Measurements from ENCODE around the gene C10orf90. TPM values are rescaled to one million over a fixed set of nuclear protein-coding genes. Genes with fewer than 3 reads are reported as not detected.

C10orf90 gene
- total RNA-seq, 4 donors from 2014 or later: 2.7 to 5.8 (median 4.0) TPM

- intact Hi-C loops (cut with DNase I; ENCODE audit: low total_unique reads): no loop called here
- TF ChIP-seq POLR2A (IDR thresholded peaks at IDR 0.05) (no peak), CTCF (IDR thresholded peaks at IDR 0.05) (no peak)
- no peak for DNase-seq (ENCODE audit: low spot score in 2 of 2)
- no peak overlapping the region for H3K4me3 ChIP-seq (ENCODE audit: low read depth, poor library complexity, severe bottlenecking)
- WGBS, 2 donors: 76 to 83% methylated on average over 10 of the region's 10 CpGs
Measured at GRCh38 chr10:126580873-126581647, 89.4 kb downstream of the C10orf90 start.

GRCh38 chr10:126576336-126576735 is 94.2 kb downstream of the C10orf90 start:
- intact Hi-C loops (cut with DNase I; ENCODE audit: low total_unique reads): no loop called here
- DNase-seq (ENCODE audit: low spot score in 2 of 2): no peak
- WGBS, 2 donors: 73 to 86% methylated on average over 1 to 2 of the region's 2 CpGs
- H3K4me3 ChIP-seq (ENCODE audit: low read depth, poor library complexity, severe bottlenecking): no peak overlapping the region
- no peak for TF ChIP-seq POLR2A (IDR thresholded peaks at IDR 0.05)
- no peak for TF ChIP-seq CTCF (IDR thresholded peaks at IDR 0.05)

GRCh38 chr10:126570621-126571602 is 99.6 kb downstream of the C10orf90 start:
- no peak for TF ChIP-seq CTCF (IDR thresholded peaks at IDR 0.05)
- TF ChIP-seq POLR2A (IDR thresholded peaks at IDR 0.05): no peak
- intact Hi-C loops (cut with DNase I; ENCODE audit: low total_unique reads): no loop called here
- 73 to 76% methylated on average over 12 of the region's 12 CpGs for WGBS, 2 donors
- no peak overlapping the region for H3K4me3 ChIP-seq (ENCODE audit: low read depth, poor library complexity, severe bottlenecking)
- no peak for DNase-seq (ENCODE audit: low spot score in 2 of 2)

GRCh38 chr10:126570245-126570570 is 100.3 kb downstream of the C10orf90 start:
- intact Hi-C loops (cut with DNase I; ENCODE audit: low total_unique reads): no loop called here
- WGBS, 2 donors: 74% methylated on average over 4 of the region's 4 CpGs
- no peak for DNase-seq (ENCODE audit: low spot score in 2 of 2)

More at GRCh38 chr10:126570245-126570570, 100.3 kb downstream of the C10orf90 start:
- TF ChIP-seq POLR2A (IDR thresholded peaks at IDR 0.05): no peak
- TF ChIP-seq CTCF (IDR thresholded peaks at IDR 0.05): no peak
- no peak overlapping the region for H3K4me3 ChIP-seq (ENCODE audit: low read depth, poor library complexity, severe bottlenecking)
